ENCODE results near the gene ENOX1. TPM values are rescaled to one million over a fixed set of nuclear protein-coding genes. Genes with fewer than 3 reads are reported as not detected.

Gene ENOX1
- total and polyA plus RNA-seq, 4 donors: 0.33 to 7.7 (median 1.1) TPM

DNA sequence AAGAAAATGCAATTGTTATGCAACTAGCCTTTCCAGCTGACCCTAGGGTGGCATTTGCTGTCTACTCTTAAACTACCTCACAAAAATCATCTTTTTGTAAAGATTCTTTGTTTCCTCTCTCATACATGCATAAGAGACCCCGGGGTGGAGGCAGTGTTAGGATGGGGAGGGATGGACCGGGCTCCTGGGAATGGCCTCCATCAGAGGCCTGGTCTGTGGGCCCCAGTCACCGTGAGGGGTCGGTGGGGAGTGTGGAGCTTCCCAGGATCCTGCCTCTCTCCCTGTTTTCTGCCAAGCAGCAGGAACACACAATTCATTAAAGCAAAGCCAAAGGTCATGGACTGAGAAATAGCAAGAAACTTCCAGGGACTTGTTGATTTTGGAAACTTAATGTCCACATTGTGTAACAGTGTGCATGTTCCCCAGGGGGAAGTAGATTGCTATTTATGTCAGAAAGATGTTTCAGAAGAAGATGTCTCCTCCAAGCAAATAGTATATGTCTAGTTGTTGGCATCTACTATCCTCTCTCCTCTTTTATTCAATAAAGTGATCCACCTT is 241.4 kb downstream of the ENOX1 start:
- Histone ChIP-seq H3K27ac (ENCODE audit: low read depth in 1 of 2, low read length in 1 of 2) (no peak overlapping the region), H3K9me3 (ENCODE audit: control insufficient read depth in 4 of 4, insufficient read depth in 3 of 4, low read length in 3 of 4) (no peaks in the 10 kb centered on the region), H3K4me1 (ENCODE audit: control insufficient read depth in 5 of 5, insufficient read depth in 5 of 5, low read length in 5 of 5) (peaks cover 0 to 27% (median 9%) of the 10 kb centered on the region in 5 donors), H3K9ac (ENCODE audit: insufficient read depth in 1 of 2, low read length in 2 of 2) (no peak overlapping the region), H3K36me3 (ENCODE audit: control insufficient read depth in 4 of 4, insufficient read depth in 4 of 4, low read length in 4 of 4) (no peaks in the 10 kb centered on the region), H3K27me3 (ENCODE audit: control insufficient read depth in 3 of 3, insufficient read depth in 3 of 3, low read length in 2 of 3) (no peaks in the 10 kb centered on the region), H3K4me3 (no peak overlapping the region)
- DNase-seq (peak in 2 of 3 donors; percentile 44 to 69), ATAC-seq (ENCODE audit: insufficient read depth, low FRiP score) (no peak)
- 79 to 83% methylated on average over 4 of the region's 4 CpGs for WGBS, 2 donors
- TF ChIP-seq, protein P1, sequence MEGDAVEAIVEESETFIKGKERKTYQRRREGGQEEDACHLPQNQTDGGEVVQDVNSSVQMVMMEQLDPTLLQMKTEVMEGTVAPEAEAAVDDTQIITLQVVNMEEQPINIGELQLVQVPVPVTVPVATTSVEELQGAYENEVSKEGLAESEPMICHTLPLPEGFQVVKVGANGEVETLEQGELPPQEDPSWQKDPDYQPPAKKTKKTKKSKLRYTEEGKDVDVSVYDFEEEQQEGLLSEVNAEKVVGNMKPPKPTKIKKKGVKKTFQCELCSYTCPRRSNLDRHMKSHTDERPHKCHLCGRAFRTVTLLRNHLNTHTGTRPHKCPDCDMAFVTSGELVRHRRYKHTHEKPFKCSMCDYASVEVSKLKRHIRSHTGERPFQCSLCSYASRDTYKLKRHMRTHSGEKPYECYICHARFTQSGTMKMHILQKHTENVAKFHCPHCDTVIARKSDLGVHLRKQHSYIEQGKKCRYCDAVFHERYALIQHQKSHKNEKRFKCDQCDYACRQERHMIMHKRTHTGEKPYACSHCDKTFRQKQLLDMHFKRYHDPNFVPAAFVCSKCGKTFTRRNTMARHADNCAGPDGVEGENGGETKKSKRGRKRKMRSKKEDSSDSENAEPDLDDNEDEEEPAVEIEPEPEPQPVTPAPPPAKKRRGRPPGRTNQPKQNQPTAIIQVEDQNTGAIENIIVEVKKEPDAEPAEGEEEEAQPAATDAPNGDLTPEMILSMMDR (IDR thresholded peaks at IDR 0.05; ENCODE audit: control extremely low read depth, extremely low read depth): no peak

DNA sequence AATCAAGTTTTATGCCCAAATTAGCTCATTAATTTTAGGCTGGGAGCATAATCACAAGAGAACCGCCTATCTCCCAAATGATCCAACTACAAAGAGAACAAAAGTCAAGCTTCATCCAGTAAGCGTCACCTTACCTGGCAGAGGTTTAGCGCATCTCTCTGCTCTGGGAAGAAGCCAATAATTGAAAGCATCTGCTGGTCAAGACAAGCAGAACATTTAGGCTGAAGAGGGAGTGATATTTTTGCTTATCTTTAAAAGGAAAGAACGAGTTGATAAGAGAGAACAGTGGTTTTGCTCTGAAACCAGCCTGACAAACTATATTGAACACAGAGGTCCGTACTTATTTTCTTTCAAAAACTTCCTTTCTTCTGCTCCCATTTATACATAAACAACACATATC is 242.1 kb downstream of the ENOX1 start:
- Histone ChIP-seq H3K36me3 (ENCODE audit: control insufficient read depth in 4 of 4, insufficient read depth in 4 of 4, low read length in 4 of 4) (no peaks in the 10 kb centered on the region), H3K9ac (ENCODE audit: insufficient read depth in 1 of 2, low read length in 2 of 2) (no peak overlapping the region), H3K4me1 (ENCODE audit: control insufficient read depth in 5 of 5, insufficient read depth in 5 of 5, low read length in 5 of 5) (peaks cover 0 to 27% (median 9%) of the 10 kb centered on the region in 5 donors), H3K4me3 (no peak overlapping the region), H3K27me3 (ENCODE audit: control insufficient read depth in 3 of 3, insufficient read depth in 3 of 3, low read length in 2 of 3) (no peaks in the 10 kb centered on the region), H3K9me3 (ENCODE audit: control insufficient read depth in 4 of 4, insufficient read depth in 3 of 4, low read length in 3 of 4) (no peaks in the 10 kb centered on the region), H3K27ac (ENCODE audit: low read depth in 1 of 2, low read length in 1 of 2) (no peak overlapping the region)
- ATAC-seq (ENCODE audit: insufficient read depth, low FRiP score) (no peak), DNase-seq (peak in 2 of 3 donors; percentile 51 to 67)
- 76 to 90% methylated on average over 5 of the region's 5 CpGs for WGBS, 2 donors
- TF ChIP-seq, protein P1 (IDR thresholded peaks at IDR 0.05; ENCODE audit: control extremely low read depth, extremely low read depth): no peak

DNA sequence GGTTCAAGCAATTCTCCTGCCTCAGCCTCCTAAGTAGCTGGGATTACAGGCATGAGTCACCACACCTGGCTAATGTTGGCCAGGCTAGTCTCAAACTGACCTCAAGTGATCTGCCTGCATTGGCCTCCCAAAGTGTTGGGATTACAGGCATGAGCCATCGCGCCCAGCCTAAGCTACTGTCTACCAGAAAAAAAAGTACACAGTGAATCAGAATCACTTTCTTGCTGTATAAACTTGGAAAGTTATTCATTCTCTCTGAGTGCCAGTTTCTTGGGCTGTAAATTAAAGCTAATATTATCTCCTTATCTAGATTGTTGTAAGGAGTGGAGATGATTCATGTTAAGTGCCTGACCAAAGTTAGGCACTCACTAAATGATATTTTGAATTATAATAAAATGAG is 242.8 kb downstream of the ENOX1 start:
- Histone ChIP-seq H3K4me1 (ENCODE audit: control insufficient read depth in 5 of 5, insufficient read depth in 5 of 5, low read length in 5 of 5) (peaks cover 0 to 27% (median 9%) of the 10 kb centered on the region in 5 donors), H3K9me3 (ENCODE audit: control insufficient read depth in 4 of 4, insufficient read depth in 3 of 4, low read length in 3 of 4) (no peaks in the 10 kb centered on the region), H3K36me3 (ENCODE audit: control insufficient read depth in 4 of 4, insufficient read depth in 4 of 4, low read length in 4 of 4) (no peaks in the 10 kb centered on the region), H3K4me3 (no peak overlapping the region), H3K9ac (ENCODE audit: insufficient read depth in 1 of 2, low read length in 2 of 2) (no peak overlapping the region), H3K27ac (ENCODE audit: low read depth in 1 of 2, low read length in 1 of 2) (no peak overlapping the region), H3K27me3 (ENCODE audit: control insufficient read depth in 3 of 3, insufficient read depth in 3 of 3, low read length in 2 of 3) (no peaks in the 10 kb centered on the region)
- 84 to 92% methylated on average over 2 of the region's 2 CpGs for WGBS, 2 donors
- TF ChIP-seq, protein P1 (IDR thresholded peaks at IDR 0.05; ENCODE audit: control extremely low read depth, extremely low read depth): no peak
- ATAC-seq (ENCODE audit: insufficient read depth, low FRiP score) (no peak), DNase-seq (no peak)

DNA sequence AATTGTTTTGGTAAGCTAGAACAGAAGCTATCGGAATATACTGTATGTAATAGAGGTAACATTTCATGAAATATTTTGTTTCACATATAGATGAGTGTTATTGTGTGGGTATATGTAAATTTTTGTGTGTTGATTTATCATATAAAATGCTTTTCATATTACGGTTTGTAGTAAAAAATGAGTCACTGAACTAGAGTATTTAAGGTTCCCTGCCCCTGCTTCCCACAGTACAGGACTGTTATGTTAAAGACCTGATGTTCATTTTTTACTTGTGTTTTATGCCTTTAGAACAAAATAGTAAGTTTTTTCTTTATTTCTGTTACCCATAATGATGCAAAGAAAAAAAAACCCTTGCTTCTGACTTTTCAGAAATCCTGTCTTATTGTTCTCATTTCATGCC is 243.4 kb downstream of the ENOX1 start:
- 94 to 96% methylated on average over 2 of the region's 2 CpGs for WGBS, 2 donors
- DNase-seq (no peak), ATAC-seq (ENCODE audit: insufficient read depth, low FRiP score) (no peak)
- H3K27ac ChIP-seq (ENCODE audit: low read depth in 1 of 2, low read length in 1 of 2): no peak overlapping the region
- TF ChIP-seq, protein P1 (IDR thresholded peaks at IDR 0.05; ENCODE audit: control extremely low read depth, extremely low read depth): no peak
- no peaks in the 10 kb centered on the region for H3K27me3 ChIP-seq (ENCODE audit: control insufficient read depth in 3 of 3, insufficient read depth in 3 of 3, low read length in 2 of 3)
- peaks cover 0 to 3% (median 0%) of the 10 kb centered on the region in 4 donors for H3K9me3 ChIP-seq (ENCODE audit: control insufficient read depth in 4 of 4, insufficient read depth in 3 of 4, low read length in 3 of 4)
- H3K4me3 ChIP-seq: no peak overlapping the region
- H3K36me3 ChIP-seq (ENCODE audit: control insufficient read depth in 4 of 4, insufficient read depth in 4 of 4, low read length in 4 of 4): no peaks in the 10 kb centered on the region
- peaks cover 0 to 27% (median 9%) of the 10 kb centered on the region in 5 donors for H3K4me1 ChIP-seq (ENCODE audit: control insufficient read depth in 5 of 5, insufficient read depth in 5 of 5, low read length in 5 of 5)
- no peak overlapping the region for H3K9ac ChIP-seq (ENCODE audit: insufficient read depth in 1 of 2, low read length in 2 of 2)
